HepG2 (cell line): ENCODE results near the gene TCEAL3.
"Not testable (repeated sequence)": the region's sequence is repeated elsewhere in the genome, so short reads cannot be mapped to it uniquely, and the experiment has no call there.

ENCODE experiments used
- GABPA ChIP-seq, 2 experiments: IDR thresholded peaks; 2 replicates each; pipeline ENCODE4 v1.6.1; 2011 to 2016; ENCODE audit warnings: low read depth in 2 of 2, low read length in 1 of 2, missing biosample characterization in 1 of 2, missing genetic modification characterization in 1 of 2
- SNAPC2 ChIP-seq: sonication (generic); formaldehyde crosslinking; IDR thresholded peaks from 2 replicates; pipeline ENCODE4 v1.8.1; 2022; ENCODE audit warnings: mild to moderate bottlenecking, missing genetic modification reagents
- ZSCAN29 ChIP-seq: sonication (generic); formaldehyde crosslinking; conservative IDR thresholded peaks from 2 replicates; pipeline ENCODE4 v1.4.0; 2020; ENCODE audit warnings: mild to moderate bottlenecking, missing genetic modification reagents

DNA sequence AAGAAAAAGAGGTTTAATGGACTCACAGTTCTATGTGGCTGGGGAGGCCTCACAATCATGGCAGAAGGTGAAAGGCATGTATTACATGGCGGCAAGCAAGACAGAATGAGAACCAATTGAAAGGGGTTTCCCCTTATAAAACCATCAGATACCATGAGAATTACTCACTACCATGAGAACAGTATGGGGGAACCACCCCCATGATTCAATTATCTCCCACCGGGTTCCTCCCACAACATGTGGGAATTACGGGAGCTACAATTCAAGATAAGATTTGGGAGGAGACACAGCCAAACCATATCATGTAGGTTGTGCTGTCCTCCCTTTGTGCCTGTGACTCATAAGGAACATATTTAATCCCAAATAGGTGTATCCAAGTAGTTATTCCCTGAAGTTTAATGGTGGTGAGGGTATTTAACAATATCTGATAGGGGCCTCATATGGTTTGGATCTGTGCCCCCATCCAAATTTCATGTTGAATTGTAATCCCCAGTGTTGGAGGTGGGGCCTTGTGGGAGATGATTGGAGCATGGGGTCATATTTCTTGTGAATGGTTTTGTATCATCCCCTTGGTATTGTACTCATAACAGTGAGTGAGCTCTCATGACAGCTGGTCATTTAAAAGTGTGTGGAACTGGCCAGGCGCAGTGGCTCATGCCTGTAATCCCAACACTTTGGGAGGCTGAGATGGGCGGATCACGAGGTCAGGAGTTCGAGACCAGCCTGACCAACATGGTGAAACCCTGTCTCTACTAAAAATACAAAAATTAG lies 47.7 kb downstream of the TCEAL3 start:
- TF ChIP-seq ZSCAN29 (CRISPR knock-in tag); GABPA (IDR thresholded peaks at IDR 0.05; ENCODE audit: low read depth, low read length); GABPA (CRISPR knock-in tag; IDR thresholded peaks at IDR 0.05; ENCODE audit: low read depth); SNAPC2 (CRISPR knock-in tag): not testable (repeated sequence)
